NB4 (cell line): ENCODE data around the gene THUMPD1.

Experiments
- CTCF ChIP-seq: IDR thresholded peaks from one replicate; pipeline ENCODE4 v1.5.1; 2012; ENCODE audit warnings: low read depth, low read length
- MAX ChIP-seq: IDR thresholded peaks from 2 replicates; pipeline ENCODE4 v1.6.1; 2011; ENCODE audit warnings: low read depth, low read length
- MYC ChIP-seq: IDR thresholded peaks from 2 replicates; pipeline ENCODE4 v1.6.1; 2011; ENCODE audit warnings: low read depth, low read length
- POLR2A ChIP-seq: IDR thresholded peaks from 2 replicates; pipeline ENCODE4 v1.6.1; 2011; ENCODE audit warnings: mild to moderate bottlenecking; ENCODE audit not compliant: insufficient read length; ENCODE audit errors: extremely low read depth

- TF ChIP-seq CTCF, result no peak
- no peak for TF ChIP-seq MAX
- no peak for TF ChIP-seq POLR2A
- no peak for TF ChIP-seq MYC
Observed at GRCh38 chr16:20726661-20727060, 15.0 kb downstream of the THUMPD1 start.
